ENCODE results near the gene CABP1. TPM values are rescaled to one million over a fixed set of nuclear protein-coding genes. Genes with fewer than 3 reads are reported as not detected.

Gene CABP1
- 1.6 and 21.4 TPM in 2 replicates for total RNA-seq

DNA sequence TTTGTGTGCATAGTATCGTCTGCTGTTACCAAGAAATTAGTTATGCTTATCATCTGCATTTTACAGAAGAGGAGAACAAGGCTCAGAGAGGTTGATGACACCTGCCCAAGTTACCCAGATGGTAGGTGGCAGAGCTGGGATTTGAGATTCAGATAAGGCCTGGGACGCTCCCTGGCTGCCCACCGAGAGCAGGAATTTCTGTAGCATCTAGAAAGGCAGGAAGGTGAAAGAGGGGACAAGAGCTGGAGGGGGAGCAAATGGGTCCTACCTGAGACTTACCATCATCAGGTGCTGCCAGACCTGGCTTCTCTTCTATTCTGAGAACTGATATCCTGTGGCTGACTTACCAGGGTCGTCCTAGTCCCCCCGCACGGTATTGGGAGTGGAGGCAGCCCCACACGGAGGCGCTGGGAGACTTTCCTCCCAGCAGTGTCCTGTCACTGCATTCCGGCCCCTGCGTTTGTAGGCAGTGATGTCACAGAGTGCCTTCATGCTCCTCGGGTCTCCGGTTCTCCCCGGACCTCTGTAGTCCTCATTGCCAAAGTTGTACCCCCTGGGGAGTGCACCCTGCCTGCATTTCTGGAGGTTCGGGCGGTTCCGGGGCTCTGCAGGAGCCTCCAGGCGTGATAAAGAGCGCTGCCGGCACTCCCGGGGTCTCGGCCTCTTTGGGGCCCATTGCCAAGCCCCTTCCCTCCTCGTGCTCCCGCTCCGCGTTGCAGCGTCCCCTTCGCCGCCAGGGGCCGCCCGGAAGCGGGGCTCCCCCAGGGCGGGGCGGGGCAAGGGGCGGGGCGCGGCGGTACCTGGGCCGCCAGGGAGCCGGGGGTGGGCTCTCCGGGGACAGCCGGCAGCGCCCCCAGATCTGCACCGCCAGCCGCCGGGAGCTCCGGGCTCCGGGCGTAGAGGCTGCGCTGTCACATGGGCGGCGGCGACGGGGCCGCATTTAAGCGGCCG is at the start of gene CABP1:
Gene CABP1, plus strand, starts transcription at position 856 of the 951 bp plus-strand sequence. Its CDS starts 60 bp downstream, at position 916.

GRCh38 chr12:120686690-120687577 is 46.5 kb downstream of the CABP1 start, which contains the start of gene MLEC:
Gene MLEC, plus strand, starts transcription at chr12:120687149. Its CDS starts 148 bp downstream, at chr12:120687297.

DNA sequence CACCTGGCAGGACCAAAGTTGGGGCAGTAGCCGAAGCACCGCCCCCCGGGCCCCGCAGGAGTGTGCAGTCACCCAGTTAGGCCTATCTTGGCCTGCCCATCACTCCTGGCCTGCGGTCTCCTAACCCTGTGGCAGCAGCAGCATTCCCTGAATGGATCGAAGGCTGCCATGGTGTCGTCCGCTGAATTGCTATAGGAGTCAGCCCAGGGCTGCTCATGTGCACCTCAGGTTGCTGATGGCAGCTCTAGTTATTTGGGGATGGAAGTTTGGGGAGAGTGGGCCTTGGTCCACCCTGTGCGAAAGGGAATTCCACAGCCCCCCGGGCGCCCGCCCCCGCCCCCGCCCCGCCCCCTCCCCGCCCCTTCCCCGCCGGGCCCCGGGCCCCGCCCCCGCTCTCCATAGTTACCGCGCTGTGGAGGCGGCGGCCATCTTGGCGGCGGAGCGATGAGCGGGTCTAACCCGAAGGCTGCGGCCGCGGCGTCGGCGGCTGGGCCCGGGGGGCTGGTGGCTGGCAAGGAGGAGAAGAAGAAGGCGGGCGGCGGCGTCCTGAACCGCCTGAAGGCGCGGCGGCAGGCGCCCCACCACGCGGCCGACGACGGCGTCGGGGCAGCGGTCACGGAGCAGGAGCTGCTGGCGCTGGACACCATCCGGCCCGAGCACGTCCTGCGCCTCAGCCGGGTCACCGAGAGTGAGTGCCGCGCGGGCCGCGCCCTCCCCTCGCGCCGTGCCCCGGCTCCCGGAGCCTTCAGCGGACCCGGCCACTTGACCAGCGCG is 69.8 kb downstream of the CABP1 start, which contains the start of gene UNC119B:
Gene UNC119B, plus strand, starts transcription at position 428 of the 774 bp plus-strand sequence. Its CDS starts 17 bp downstream, at position 445.

Other genes with a start within 250 kb of the CABP1 start
- 323 and 352 TPM in 2 replicates for gene COX6A1, start 202.5 kb upstream of the CABP1 start, total RNA-seq
- 14.4 and 16.9 TPM in 2 replicates for gene TRIAP1, start 194.2 kb upstream of the CABP1 start, total RNA-seq
- 17.0 and 20.2 TPM in 2 replicates for gene GATC, start 194.2 kb upstream of the CABP1 start, total RNA-seq
- gene SRSF9, start 170.9 kb upstream of the CABP1 start, total RNA-seq = 170 and 195 TPM in 2 replicates
- gene DYNLL1, start 144.5 kb upstream of the CABP1 start, total RNA-seq = 261 and 303 TPM in 2 replicates
- gene COQ5, start 111.5 kb upstream of the CABP1 start, total RNA-seq = 25.3 and 30.5 TPM in 2 replicates
- 189 and 197 TPM in 2 replicates for gene RNF10, start 106.3 kb upstream of the CABP1 start, total RNA-seq
- 26.1 and 36.7 TPM in 2 replicates for gene POP5, start 59.2 kb upstream of the CABP1 start, total RNA-seq
- 136 and 156 TPM in 2 replicates for gene MLEC, start 46.5 kb downstream of the CABP1 start, total RNA-seq
- 43.9 and 44.3 TPM in 2 replicates for gene UNC119B, start 69.8 kb downstream of the CABP1 start, total RNA-seq
- gene ACADS, start 85.2 kb downstream of the CABP1 start, total RNA-seq = 5.6 and 6.6 TPM in 2 replicates